NCI-H2029 (cell line): ENCODE measurements around the gene DFFB.
"Not testable (repeated sequence)": the region's sequence is repeated elsewhere in the genome, so short reads cannot be mapped to it uniquely, and the experiment has no call there.

Source experiments
- DNase-seq: peaks from one replicate; lab custom pipeline; 2025; lab: John Stamatoyannopoulos, UW

Gene DFFB, protein sequence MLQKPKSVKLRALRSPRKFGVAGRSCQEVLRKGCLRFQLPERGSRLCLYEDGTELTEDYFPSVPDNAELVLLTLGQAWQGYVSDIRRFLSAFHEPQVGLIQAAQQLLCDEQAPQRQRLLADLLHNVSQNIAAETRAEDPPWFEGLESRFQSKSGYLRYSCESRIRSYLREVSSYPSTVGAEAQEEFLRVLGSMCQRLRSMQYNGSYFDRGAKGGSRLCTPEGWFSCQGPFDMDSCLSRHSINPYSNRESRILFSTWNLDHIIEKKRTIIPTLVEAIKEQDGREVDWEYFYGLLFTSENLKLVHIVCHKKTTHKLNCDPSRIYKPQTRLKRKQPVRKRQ

GRCh38 chr1:3856923-3857790 is at the start of gene DFFB, which contains the start of gene CEP104:
TSS of gene DFFB (plus strand) at chr1:3857476. CDS start at chr1:3857604, 128 bp downstream.
TSS of gene CEP104 (minus strand) at chr1:3857211. CDS start at chr1:3852407, 4,804 bp downstream.
- no peak for DNase-seq

GRCh38 chr1:3807769-3808168 is 49.5 kb upstream of the DFFB start:
- no peak for DNase-seq

GRCh38 chr1:3809680-3810079 is 47.6 kb upstream of the DFFB start:
- no peak for DNase-seq

DNA sequence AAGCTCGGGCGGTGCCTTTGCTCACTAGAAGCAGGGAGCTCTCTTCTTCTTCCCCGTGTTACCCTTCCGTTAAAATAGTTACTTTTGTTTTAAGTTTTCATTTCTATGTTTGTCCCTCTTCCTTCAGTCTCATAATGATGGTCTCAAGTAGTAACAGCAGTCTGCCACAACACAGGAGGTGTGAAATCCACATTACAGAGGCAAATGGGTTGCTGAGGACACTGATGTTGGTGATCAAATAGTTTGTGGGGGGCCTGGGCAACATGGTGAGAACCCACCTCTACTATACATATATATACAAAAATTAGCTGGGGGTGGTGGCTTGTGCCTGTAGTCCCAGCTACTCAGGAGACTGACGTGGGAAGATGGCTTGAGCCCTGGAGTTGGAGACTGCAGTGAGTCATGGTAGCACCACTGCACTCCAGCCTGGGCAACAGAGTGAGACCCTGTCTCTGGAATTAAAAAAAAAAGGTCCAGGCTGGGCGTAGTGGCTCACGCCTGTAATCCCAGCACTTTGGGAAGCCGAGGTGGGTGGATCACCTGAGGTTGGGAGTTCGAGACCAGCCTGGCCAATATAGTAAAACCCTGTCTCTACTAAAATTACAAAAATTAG is 47.0 kb upstream of the DFFB start:
- DNase-seq = not testable (repeated sequence)

DNA sequence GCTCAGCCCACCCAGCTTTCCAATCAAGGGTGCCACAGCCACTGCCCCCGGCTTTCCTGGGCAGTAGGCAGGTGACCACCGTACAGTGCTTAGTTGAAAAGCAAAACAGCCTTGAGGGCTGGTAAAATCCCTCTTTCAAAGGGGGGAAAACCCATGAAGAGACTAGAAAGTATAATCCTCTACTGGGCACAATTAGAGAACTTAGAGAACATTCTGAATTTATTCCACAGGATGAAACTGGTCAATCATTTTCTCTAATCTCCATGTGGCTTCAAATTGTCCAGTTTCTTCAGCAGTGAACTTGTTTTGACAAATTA is 45.7 kb upstream of the DFFB start:
- no peak for DNase-seq

DNA sequence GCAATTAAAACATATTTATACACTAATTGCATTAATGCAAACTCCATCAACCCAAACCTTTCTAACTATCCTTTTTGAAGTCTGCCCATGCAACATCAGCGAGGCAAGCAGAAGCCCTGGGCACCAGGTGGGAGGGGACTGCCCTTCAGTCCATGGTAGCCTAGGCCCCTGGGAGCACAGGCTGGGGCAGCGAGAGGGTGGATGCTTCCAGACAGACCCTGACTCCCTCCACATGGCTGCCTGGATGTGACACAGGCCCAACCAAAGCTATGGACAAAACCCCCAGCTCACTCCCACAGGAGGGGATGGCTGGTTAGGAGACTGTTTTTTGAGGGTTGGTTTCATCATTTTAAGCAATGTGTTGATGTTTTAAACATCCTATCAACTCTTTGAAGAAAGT is 43.2 kb upstream of the DFFB start:
- no peak for DNase-seq

GRCh38 chr1:3814771-3815561 is 42.3 kb upstream of the DFFB start:
- DNase-seq = no peak

- no peak for DNase-seq
These were observed 40.7 kb upstream of the DFFB start for GRCh38 chr1:3816331-3817137.

- DNase-seq = no peak
These were observed 40.0 kb upstream of the DFFB start for GRCh38 chr1:3817138-3817740.

GRCh38 chr1:3817821-3818597 is 39.3 kb upstream of the DFFB start:
- no peak for DNase-seq

GRCh38 chr1:3819771-3820200 is 37.5 kb upstream of the DFFB start:
- no peak for DNase-seq

DNA sequence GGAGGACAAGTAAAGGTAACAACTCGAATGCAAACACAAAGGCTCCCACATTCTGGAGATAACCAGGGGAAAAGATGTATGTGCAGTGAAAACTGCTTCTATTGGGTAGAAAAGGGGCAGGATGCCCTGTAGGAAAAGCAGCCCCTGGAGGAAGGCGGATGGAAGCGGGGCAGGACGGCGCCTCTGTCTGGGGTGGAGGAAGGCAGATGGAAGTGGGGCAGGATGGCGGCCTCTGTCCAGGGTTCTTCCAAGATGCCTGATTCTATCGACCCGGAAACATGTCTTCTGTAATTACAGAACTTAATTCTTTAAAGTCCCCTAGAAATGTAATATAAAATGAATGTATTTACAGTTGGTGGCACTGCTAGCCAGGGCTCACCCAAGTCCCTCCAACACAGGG is 37.0 kb upstream of the DFFB start:
- DNase-seq = no peak

DNA sequence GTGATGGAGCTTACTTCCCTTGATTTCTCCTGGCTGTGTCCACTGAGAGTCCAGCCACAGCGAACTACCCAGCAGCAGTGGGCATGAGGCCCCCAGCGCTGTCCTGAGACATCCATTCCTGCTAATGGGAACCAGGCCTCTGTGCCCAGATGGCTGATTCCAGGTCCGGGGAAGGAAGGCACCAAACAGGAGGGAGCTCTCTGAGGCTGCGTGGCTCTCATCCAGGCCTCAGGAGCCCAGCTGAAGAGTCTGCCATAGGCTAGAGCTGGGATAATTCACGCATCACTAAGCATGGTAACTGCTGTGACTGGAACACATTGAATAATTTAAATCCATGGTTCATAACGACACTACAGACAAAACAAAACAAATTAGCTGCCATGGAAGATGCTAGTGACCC is 36.3 kb upstream of the DFFB start:
- no peak for DNase-seq

DNA sequence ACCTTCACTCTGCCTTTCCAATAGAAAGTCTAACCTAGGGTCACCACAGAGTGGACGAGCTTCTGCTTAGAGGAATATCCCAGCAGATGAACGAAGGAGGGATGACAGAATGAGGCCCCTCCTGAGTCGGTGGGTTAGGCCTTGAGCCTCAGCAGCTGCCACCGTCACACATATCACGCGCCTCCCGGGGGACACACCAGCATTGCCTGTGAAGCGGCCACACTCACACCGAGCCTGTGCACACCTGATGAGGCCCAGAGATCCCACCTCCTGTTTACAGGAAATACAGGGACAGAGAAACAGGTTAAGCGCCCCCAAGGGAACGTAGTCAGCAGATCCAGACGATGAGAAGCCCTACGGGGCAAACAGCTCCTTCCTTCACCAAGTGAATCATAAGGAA is 35.8 kb upstream of the DFFB start:
- no peak for DNase-seq

GRCh38 chr1:3821908-3822307 is 35.4 kb upstream of the DFFB start:
- DNase-seq = no peak

GRCh38 chr1:3822421-3822820 is 34.9 kb upstream of the DFFB start:
- DNase-seq = no peak

DNA sequence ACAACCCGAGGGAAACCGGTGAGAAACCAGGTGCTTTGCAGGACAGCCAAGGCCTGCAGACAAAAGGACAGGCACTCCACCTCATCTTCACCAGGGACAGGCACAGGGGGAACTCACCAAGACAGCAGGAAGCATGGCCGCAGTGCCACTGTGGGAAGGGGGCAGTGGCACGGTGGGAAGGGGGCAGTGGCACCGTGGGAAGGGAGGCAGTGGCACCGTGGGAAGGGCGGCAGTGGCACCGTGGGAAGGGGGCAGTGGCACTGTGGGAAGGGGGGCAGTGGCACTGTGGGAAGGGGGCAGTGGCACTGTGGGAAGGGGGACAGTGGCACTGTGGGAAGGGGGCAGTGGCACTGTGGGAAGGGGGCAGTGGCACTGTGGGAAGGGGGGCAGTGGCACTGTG is 32.6 kb upstream of the DFFB start:
- no peak for DNase-seq

GRCh38 chr1:3825356-3825755 is 31.9 kb upstream of the DFFB start:
- no peak for DNase-seq

DNA sequence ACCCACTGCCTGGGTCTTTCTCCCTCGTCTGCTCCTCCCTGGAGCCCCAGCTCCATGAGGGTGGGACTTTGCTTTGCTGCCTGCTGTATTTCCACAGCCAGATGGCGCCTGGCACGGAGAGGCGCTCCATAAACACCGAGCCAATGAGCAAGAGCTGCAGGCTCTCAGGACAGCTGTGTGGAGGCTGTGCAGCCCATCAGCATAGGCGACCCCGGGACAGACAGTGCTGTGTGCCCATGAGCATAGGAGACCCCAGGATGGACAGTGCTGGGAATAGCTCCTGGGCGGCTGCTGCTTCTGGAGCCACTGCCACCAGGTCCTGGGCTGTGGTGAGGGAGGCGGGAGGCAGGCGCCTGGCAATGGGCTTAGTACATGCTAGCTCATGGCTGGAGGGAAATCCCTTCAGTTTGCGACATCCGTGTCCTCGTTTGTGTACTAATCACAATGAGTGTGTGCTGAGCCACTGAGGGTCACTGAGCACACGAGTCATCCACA is 29.4 kb upstream of the DFFB start:
- no peak for DNase-seq

- DNase-seq = no peak
These were observed 28.9 kb upstream of the DFFB start for GRCh38 chr1:3828391-3828790.
